ENCODE results near the gene ADK. TPM values are rescaled to one million over a fixed set of nuclear protein-coding genes. Genes with fewer than 3 reads are reported as not detected.

Gene ADK
- total and polyA plus RNA-seq, 2 experiments from 2014 or later: 39.9 to 53.0 TPM

- TF ChIP-seq JUNB (IDR thresholded peaks at IDR 0.05; ENCODE audit: unreplicated experiment) (no peak), ZNF114 (CRISPR knock-in tag; IDR thresholded peaks at IDR 0.05) (no peak), ZNF331 (CRISPR knock-in tag; IDR thresholded peaks at IDR 0.05; ENCODE audit: low read depth) (no peak), NANOG (IDR thresholded peaks at IDR 0.05; ENCODE audit: borderline replicate concordance) (no peak), EZH2phosphoT487 (IDR thresholded peaks at IDR 0.05; ENCODE audit: unreplicated experiment) (no peak)
Measured at GRCh38 chr10:74111799-74112198, 39.2 kb upstream of the ADK start (continued).

- Mint-ChIP-seq H3K36me3 (ENCODE audit: low read depth) (peaks cover 97% of the 10 kb centered on the region), H3K27me3 (ENCODE audit: insufficient read depth, low read depth, poor library complexity) (peaks cover 8% of the 10 kb centered on the region), H3K4me3 (no peak overlapping the region; the same call in 2 of the 3 replicates), H3K9me3 (no peaks in the 10 kb centered on the region), H3K4me1 (0 out of 3 replicates have a peak, but pooled peaks cover 3% of the 10 kb centered on the region), H3K27ac (no peak overlapping the region; the same call in 1 of the 2 replicates)
- Histone ChIP-seq H3F3A (replicated peaks; ENCODE audit: low read depth) (peaks cover 19% of the 10 kb centered on the region), H3K9me2 (ENCODE audit: insufficient read depth) (no peaks in the 10 kb centered on the region), H3K79me2 (replicated peaks; ENCODE audit: insufficient read depth) (peaks cover 9% of the 10 kb centered on the region; the same call in 1 of the 2 replicates), H3K36me3 (ENCODE audit: insufficient read depth) (peaks cover 73% of the 10 kb centered on the region), H3K27ac (ENCODE audit: low read depth) (no peak overlapping the region), H2AFZ (no peak overlapping the region), H3K4me3 (no peak overlapping the region), H3K4me1 (ENCODE audit: insufficient read depth) (no peaks in the 10 kb centered on the region), H3K27me3 (ENCODE audit: insufficient read depth) (no peaks in the 10 kb centered on the region), H3K4me2 (no peak overlapping the region), H4K20me1 (replicated peaks; ENCODE audit: insufficient read depth) (peaks cover 26% of the 10 kb centered on the region)
- ATAC-seq: no peak
- DNase-seq (ENCODE audit: low spot score): no peak
- TF ChIP-seq ZNF114 (CRISPR knock-in tag; IDR thresholded peaks at IDR 0.05) (no peak), CTCF (conservative IDR thresholded peaks at IDR 0.05; ENCODE audit: low read depth in 2 of 2) (no peak), ETS1 (IDR thresholded peaks at IDR 0.05) (no peak), ZNF462 (CRISPR knock-in tag; IDR thresholded peaks at IDR 0.05) (no peak), ZNF331 (CRISPR knock-in tag; IDR thresholded peaks at IDR 0.05; ENCODE audit: low read depth) (no peak), EZH2 (IDR thresholded peaks at IDR 0.05; ENCODE audit: low read depth, unreplicated experiment) (no peak)
Measured at GRCh38 chr10:74113546-74113945, 37.5 kb upstream of the ADK start.
